ENCODE data around the gene MCIDAS.

- TF ChIP-seq MAX (IDR thresholded peaks at IDR 0.05): no peak
- no peak for TF ChIP-seq THAP7 (CRISPR knock-in tag; IDR thresholded peaks at IDR 0.05)
- no peak for TF ChIP-seq EZH2 (conservative IDR thresholded peaks at IDR 0.05; ENCODE audit: low read depth, low read length)
- TF ChIP-seq ZNF256 (CRISPR knock-in tag; conservative IDR thresholded peaks at IDR 0.05): no peak
- TF ChIP-seq ZNF282 (IDR thresholded peaks at IDR 0.05; ENCODE audit: partially characterized antibody): no peak
- TF ChIP-seq MEIS1 (CRISPR knock-in tag; IDR thresholded peaks at IDR 0.05; ENCODE audit: borderline replicate concordance): no peak
These were observed 8.1 kb downstream of the MCIDAS start for GRCh38 chr5:55218967-55219366.
